Central memory CD8-positive, alpha-beta T cell (primary cell): ENCODE data around the gene GPHN.

Source experiments
- ATAC-seq: fragments of 150-1000 bp; cut with Tn5 transposase; replicated peaks from 2 replicates; pipeline ENCODE4 v1.10.0; 2022; ENCODE audit warnings: mild to moderate bottlenecking, moderate FRiP score, moderate number of reproducible peaks; ENCODE audit not compliant: poor library complexity, severe bottlenecking; ENCODE audit errors: extremely low read depth
- DNase-seq, 2 donors: peaks; one replicate each; pipeline ENCODE4 v3.0.0; 2021; ENCODE audit warnings: low spot score in 2 of 2
- H3K27ac Mint-ChIP-seq: one replicate; pipeline ENCODE4 v1.8.0; 2022; ENCODE audit warnings: low read depth, mild to moderate bottlenecking, moderate library complexity, mixed read lengths
- H3K27me3 Mint-ChIP-seq: one replicate; pipeline ENCODE4 v1.8.0; 2022; ENCODE audit warnings: mixed read lengths
- H3K36me3 Mint-ChIP-seq: one replicate; pipeline ENCODE4 v1.8.0; 2022; ENCODE audit warnings: mild to moderate bottlenecking, moderate library complexity, mixed read lengths; ENCODE audit not compliant: insufficient read depth
- H3K4me1 Mint-ChIP-seq: one replicate; pipeline ENCODE4 v1.8.0; 2022; ENCODE audit warnings: mixed read lengths
- H3K4me3 Mint-ChIP-seq: one replicate; pipeline ENCODE4 v1.8.0; 2022; ENCODE audit warnings: mild to moderate bottlenecking, moderate library complexity, mixed read lengths
- H3K9me3 Mint-ChIP-seq: one replicate; pipeline ENCODE4 v1.8.0; 2022; ENCODE audit warnings: mixed read lengths

Gene GPHN

DNA sequence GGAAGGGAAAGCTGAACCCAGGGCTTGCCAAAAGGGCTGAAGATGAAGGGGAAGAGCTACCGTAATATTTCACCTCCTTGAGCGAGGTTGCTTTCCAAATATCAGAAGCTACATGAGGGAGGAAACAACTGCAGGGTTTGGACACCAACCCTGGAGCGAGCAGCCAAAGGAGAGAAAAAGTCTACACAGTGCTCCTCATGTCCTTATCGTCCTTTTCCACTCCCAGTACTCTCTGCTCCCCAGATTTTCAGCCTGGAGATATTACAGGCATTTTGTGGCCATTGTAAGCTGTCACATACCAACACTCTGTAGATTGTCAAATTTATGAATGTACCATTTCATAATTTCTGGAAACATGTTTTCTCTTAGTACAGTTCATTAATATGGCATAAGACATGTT lies 115.9 kb downstream of the GPHN start:
- no peaks in the 10 kb centered on the region for H3K27me3 Mint-ChIP-seq
- no peak overlapping the region for H3K4me3 Mint-ChIP-seq
- no peaks in the 10 kb centered on the region for H3K36me3 Mint-ChIP-seq
- no peaks in the 10 kb centered on the region for H3K4me1 Mint-ChIP-seq
- DNase-seq (no peak), ATAC-seq (no peak)
- H3K27ac Mint-ChIP-seq, result no peak overlapping the region
- peaks cover 6% of the 10 kb centered on the region for H3K9me3 Mint-ChIP-seq

DNA sequence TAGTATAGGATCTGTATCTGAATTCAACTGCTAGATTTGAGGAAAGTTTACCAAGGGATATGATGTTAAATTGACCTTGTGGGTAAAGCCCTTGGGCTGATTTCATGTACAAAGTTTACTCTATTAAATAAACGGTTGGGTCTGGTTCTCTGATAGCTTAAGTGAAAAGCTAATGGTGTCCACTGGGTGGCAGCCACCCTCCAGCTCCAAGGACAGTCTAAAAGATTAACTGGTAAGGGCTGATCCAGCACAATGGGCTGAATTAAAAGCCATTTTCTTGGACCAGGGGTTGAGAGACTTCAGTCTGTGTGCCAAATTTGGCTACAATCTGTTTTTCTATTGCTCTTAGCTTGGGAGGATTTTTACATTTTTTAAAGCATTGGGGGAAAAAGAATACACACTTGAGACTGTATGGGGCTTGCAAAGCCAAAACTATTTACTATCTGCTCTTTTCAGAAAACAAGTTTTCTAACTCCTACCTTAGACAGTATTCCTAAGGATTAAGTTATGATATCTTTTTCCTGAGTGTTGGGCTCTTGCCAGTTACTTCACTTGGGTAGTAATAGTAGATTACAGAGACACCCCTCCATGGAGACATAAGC lies 116.5 kb downstream of the GPHN start:
- H3K27me3 Mint-ChIP-seq, result no peaks in the 10 kb centered on the region
- H3K36me3 Mint-ChIP-seq, result no peaks in the 10 kb centered on the region
- H3K9me3 Mint-ChIP-seq, result peaks cover 6% of the 10 kb centered on the region
- no peaks in the 10 kb centered on the region for H3K4me1 Mint-ChIP-seq
- ATAC-seq (no peak), DNase-seq (no peak)
- H3K4me3 Mint-ChIP-seq, result no peak overlapping the region
- no peak overlapping the region for H3K27ac Mint-ChIP-seq

DNA sequence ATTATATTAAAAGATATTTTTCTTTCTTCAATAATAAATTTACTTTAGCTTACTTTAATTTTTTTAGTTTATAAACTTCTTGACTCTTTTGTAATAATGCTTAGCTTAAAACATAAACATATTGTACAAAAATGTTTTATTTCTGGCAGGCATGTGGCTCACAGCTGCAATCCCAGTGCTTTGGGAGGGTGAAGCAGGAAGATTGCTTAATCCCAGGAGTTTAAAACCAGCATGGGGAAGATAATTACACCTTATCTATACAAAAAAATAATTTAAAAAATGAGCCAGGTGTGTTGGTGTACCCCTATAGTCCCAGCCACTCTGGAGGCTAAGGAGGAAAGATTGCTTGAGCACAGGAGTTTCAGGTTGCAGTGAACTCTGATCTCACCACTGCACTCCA lies 120.7 kb downstream of the GPHN start:
- no peak overlapping the region for H3K4me3 Mint-ChIP-seq
- H3K27me3 Mint-ChIP-seq, result no peaks in the 10 kb centered on the region
- H3K27ac Mint-ChIP-seq, result no peak overlapping the region
- ATAC-seq (no peak), DNase-seq (no peak)
- H3K36me3 Mint-ChIP-seq, result no peaks in the 10 kb centered on the region
- H3K9me3 Mint-ChIP-seq, result no peaks in the 10 kb centered on the region
- no peaks in the 10 kb centered on the region for H3K4me1 Mint-ChIP-seq

DNA sequence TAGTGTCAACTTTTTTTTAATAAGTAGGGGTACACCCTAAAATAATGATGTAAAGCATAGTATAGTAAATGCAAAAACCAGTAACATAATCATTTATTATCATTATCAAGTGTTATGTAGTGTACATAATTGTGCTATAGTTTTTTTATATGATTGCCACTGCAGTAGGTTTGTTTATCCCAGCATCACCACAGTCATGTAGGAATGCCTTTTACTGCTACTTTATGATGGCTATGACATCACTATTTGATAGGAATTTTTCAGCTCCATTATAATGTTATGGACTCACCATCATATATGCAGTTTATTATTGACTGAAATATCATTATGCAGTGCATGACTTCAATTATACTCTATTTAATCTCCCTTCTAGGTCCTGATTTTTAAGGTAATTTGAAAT lies 121.6 kb downstream of the GPHN start:
- Mint-ChIP-seq H3K27me3 (no peaks in the 10 kb centered on the region), H3K27ac (no peak overlapping the region), H3K9me3 (no peaks in the 10 kb centered on the region), H3K4me1 (no peaks in the 10 kb centered on the region), H3K4me3 (no peak overlapping the region), H3K36me3 (no peaks in the 10 kb centered on the region)
- DNase-seq (no peak), ATAC-seq (no peak)

DNA sequence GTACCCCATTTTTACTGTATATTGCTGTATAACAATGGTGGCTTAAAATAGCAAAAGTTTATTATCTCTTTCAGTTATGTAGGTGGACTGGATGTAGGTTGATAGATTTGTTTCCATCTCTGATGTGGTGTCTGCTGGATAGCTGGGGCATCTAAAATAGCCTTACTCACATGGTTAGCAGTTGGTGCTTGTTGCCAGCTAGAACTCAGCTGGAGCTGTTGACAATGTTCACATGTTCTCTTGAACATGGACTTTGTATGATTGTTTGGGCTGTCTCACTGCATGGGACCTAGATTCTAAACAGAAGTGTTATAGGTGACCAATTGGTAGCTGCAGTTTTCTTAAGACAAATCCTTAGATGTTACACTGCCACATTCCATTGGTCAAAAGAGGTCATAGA lies 126.9 kb downstream of the GPHN start:
- no peaks in the 10 kb centered on the region for H3K9me3 Mint-ChIP-seq

DNA sequence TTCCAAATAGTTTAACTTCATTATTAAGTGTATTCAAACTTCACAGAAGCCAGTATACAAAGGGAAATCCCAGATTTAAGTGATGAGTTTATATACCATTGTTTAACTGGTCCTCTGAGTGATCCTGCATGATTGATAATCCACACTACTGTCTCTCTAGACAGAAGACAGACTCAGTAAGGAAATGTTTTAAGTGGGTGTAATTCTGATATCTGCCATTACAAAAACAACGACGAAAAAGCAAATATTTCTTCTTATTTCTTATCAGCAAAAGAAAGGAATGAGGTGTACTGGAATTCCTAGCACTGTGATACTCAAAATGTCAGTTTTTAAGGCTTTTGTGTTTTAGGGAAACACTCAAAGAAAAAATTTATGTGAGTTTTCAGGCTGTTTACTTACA lies 127.5 kb downstream of the GPHN start:
- Mint-ChIP-seq H3K36me3 (no peaks in the 10 kb centered on the region), H3K27me3 (no peaks in the 10 kb centered on the region), H3K4me1 (no peaks in the 10 kb centered on the region), H3K9me3 (no peaks in the 10 kb centered on the region), H3K27ac (no peak overlapping the region), H3K4me3 (no peak overlapping the region)
- no peak for ATAC-seq
- DNase-seq, result no peak

More for the DNA sequence above, 126.9 kb downstream of the GPHN start:
- ATAC-seq, result no peak
- Mint-ChIP-seq H3K27ac (no peak overlapping the region), H3K36me3 (no peaks in the 10 kb centered on the region), H3K4me1 (no peaks in the 10 kb centered on the region), H3K27me3 (no peaks in the 10 kb centered on the region), H3K4me3 (no peak overlapping the region)
- DNase-seq, result no peak

DNA sequence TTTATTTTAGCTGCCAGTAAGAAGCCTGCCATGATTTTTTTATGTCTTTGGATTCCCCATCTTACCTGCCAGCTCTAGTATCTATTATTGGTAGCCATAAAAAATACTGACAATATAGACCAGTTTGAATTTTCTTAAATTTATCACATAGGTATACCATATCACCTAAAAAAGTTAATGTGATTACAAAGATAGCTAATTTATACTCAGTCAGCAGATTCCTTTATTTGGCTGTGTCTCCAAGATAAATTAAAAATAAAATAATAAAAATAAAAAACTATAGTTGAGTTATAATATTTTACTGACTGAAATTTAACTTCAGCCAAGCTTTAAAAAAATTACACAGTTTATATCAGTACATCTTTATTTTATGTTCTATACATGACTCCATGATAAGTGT lies 128.3 kb downstream of the GPHN start:
- no peaks in the 10 kb centered on the region for H3K4me1 Mint-ChIP-seq
- no peaks in the 10 kb centered on the region for H3K27me3 Mint-ChIP-seq
- no peaks in the 10 kb centered on the region for H3K9me3 Mint-ChIP-seq
- H3K36me3 Mint-ChIP-seq, result no peaks in the 10 kb centered on the region
- H3K27ac Mint-ChIP-seq, result no peak overlapping the region
- no peak for DNase-seq
- no peak for ATAC-seq
- no peak overlapping the region for H3K4me3 Mint-ChIP-seq

DNA sequence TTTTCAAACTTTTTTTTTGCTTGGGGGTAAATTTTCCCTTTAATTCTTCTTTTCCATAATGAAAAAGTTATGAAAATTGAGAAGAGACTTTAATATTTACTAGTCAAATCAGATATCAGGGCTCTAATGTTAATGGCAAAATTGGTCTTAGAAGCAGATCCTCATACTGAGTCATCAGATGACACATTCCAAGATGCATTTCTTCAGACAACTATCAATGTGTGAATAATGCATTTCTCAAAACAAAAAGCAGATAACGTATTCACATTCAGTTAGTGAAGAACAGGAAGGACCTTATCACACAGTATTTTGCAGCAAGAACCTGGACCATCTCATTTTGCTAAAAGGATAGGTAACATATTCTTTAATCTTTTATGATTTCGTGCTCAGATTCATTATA lies 130.7 kb downstream of the GPHN start:
- Mint-ChIP-seq H3K36me3 (peaks cover 2% of the 10 kb centered on the region), H3K9me3 (no peaks in the 10 kb centered on the region), H3K4me3 (no peak overlapping the region), H3K4me1 (no peaks in the 10 kb centered on the region), H3K27ac (no peak overlapping the region), H3K27me3 (no peaks in the 10 kb centered on the region)
- no peak for DNase-seq
- ATAC-seq, result no peak

DNA sequence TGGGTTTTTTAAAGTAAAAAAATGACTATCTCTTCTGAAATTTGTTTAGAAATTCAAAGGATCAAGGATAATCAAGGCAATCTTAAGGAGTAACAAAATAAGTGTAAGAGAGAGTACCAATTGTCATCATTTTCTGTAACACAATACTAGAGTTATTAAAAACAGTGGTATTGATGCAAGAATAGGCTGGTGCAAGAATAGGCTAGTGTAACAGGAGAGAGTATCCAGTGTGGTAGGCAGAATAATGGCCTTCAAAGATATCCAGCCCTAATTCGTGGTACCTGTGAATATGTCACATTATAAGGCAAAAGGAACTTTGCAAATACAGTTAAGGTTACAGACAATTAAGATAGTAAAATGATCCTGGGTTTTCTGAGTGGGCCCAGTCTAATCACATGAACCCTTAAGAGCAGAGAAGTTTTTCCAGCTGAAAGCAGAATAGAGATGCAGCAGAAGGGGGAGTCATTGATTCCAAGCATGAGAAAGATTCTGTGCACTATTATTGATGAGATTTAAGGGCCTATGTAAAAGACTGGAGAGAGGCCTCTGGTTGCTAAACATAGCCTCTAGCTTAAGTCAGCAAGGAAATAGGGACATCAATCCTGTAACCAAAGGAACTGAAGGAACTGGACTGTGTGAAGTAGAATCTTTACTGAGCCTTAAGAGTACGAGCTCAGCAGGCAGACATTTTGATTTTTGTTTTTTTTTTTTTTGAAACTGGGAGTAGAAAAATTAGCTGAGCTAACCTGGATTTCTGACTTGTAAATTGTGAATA lies 134.1 kb downstream of the GPHN start:
- no peak for DNase-seq
- H3K36me3 Mint-ChIP-seq, result peaks cover 2% of the 10 kb centered on the region
- no peaks in the 10 kb centered on the region for H3K4me1 Mint-ChIP-seq
- H3K27ac Mint-ChIP-seq, result no peak overlapping the region
- H3K4me3 Mint-ChIP-seq, result no peak overlapping the region
- no peak for ATAC-seq
- H3K9me3 Mint-ChIP-seq, result no peaks in the 10 kb centered on the region
- H3K27me3 Mint-ChIP-seq, result no peaks in the 10 kb centered on the region

DNA sequence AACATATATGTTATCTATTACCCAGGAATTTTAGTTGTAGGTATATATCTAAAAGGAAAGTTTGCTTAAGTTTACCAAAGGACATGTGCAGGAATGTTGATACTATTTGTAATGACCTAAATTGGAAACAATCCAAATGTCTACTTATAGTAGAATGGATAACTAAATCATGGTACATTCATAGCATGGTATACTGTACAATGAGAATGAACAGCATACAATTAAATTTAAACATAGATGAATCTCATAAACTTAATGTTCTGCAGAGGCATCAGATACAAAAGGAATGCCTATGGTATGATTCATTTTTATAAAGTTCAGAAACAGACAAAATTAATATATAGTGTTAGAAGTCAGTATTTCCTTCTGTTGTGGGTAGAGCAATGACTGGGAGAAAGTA lies 135.4 kb downstream of the GPHN start:
- Mint-ChIP-seq H3K4me3 (no peak overlapping the region), H3K27me3 (no peaks in the 10 kb centered on the region), H3K36me3 (peaks cover 2% of the 10 kb centered on the region), H3K27ac (no peak overlapping the region), H3K9me3 (no peaks in the 10 kb centered on the region), H3K4me1 (no peaks in the 10 kb centered on the region)
- ATAC-seq (no peak), DNase-seq (no peak)

DNA sequence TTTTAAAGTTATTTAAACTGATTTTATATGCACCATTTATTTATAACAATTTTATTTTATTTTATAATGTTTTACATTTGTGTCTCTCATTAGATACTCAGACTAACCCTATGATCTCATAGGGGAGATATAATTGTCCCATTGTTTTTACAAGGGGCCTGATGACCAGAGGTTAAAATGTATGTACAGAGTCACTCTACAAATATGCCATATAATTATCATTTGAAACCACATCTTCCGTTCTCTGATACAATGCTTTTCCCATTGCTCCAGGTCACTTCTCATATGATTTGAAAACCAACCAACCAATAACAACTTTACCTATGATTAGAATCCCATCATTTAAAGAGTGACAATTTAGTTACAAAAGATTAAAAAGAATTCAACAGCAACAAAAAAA lies 137.8 kb downstream of the GPHN start:
- Mint-ChIP-seq H3K27ac (no peak overlapping the region), H3K4me3 (no peak overlapping the region), H3K27me3 (no peaks in the 10 kb centered on the region), H3K9me3 (no peaks in the 10 kb centered on the region), H3K4me1 (no peaks in the 10 kb centered on the region), H3K36me3 (peaks cover 2% of the 10 kb centered on the region)
- no peak for DNase-seq
- ATAC-seq, result no peak

DNA sequence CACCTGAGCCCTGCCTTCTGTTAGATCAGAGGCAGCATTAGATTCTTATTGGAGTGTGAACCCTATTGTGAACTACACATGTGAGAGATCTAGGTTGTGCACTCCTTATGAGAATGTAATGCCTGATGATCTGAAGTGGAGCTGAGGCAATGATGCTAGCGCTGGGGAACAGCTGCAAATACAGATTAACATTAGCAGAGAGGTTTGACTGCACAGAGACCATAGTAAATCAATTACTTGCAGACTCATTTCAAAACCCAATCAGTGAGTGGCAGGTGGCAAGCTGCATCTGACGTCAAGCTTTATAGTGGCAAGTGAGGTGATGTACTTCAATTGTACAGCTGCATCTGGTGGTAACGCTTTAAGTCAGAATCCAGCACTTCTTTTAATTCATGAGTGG lies 141.6 kb downstream of the GPHN start:
- H3K4me3 Mint-ChIP-seq, result no peak overlapping the region
- H3K9me3 Mint-ChIP-seq, result no peaks in the 10 kb centered on the region
- no peak for ATAC-seq
- peaks cover 4% of the 10 kb centered on the region for H3K4me1 Mint-ChIP-seq
- no peak for DNase-seq
- no peaks in the 10 kb centered on the region for H3K27me3 Mint-ChIP-seq
- H3K27ac Mint-ChIP-seq, result peak overlapping the region; percentile 67
- H3K36me3 Mint-ChIP-seq, result no peaks in the 10 kb centered on the region

DNA sequence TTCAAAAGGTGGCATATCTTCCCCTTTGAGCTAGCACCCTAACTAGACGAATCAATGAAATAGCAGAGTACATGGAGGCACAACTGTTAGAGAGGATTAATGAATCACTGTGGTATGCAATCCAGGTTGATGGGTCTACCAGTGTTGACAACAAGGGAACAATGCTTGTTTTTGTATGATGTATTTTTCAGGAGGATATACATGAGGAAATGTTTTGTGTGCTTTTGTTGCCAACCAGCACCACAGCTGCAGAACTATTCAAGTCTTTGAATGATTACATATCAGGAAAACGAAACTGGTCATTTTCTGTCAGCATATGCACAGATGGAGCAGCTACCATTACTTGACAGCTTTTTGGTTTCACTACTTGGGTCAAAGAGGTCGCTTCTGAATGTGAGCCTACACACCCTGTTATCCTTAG lies 142.6 kb downstream of the GPHN start:
- Mint-ChIP-seq H3K36me3 (no peaks in the 10 kb centered on the region), H3K27me3 (no peaks in the 10 kb centered on the region), H3K4me1 (peaks cover 6% of the 10 kb centered on the region), H3K4me3 (no peak overlapping the region), H3K27ac (peak overlapping the region; percentile 16), H3K9me3 (no peaks in the 10 kb centered on the region)
- ATAC-seq (no peak), DNase-seq (no peak)
